ENCODE results near the gene VPS52.
"Not testable (repeated sequence)": the region's sequence is repeated elsewhere in the genome, so short reads cannot be mapped to it uniquely, and the experiment has no call there.

Gene VPS52

DNA sequence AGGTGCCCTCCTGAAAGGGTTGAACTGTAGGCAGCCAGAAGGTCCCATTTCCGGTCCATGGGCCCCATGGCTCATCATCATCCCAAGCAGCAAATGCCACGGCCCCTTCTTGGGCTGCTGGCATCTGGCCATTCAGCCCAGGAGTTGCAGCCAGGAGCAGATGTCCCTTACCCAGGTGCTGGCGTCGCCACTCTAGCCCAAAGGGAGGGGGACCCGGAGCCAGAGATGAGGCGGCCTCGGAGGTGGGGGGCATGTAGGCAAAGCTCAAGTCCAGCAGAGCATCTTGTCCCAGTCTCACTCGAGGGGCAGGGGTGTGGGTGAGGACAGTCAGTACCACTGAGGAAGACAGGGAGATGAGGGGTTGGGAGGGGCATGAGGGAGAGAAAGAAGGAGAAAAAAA, 33.4 kb upstream of the VPS52 start:
- DNase-seq (ENCODE audit: low spot score), result no peak

GRCh38 chr6:33304216-33304615, 32.5 kb upstream of the VPS52 start:
- no peak for DNase-seq (ENCODE audit: low spot score)

GRCh38 chr6:33301877-33302276, 30.2 kb upstream of the VPS52 start:
- no peak for DNase-seq (ENCODE audit: low spot score)

DNA sequence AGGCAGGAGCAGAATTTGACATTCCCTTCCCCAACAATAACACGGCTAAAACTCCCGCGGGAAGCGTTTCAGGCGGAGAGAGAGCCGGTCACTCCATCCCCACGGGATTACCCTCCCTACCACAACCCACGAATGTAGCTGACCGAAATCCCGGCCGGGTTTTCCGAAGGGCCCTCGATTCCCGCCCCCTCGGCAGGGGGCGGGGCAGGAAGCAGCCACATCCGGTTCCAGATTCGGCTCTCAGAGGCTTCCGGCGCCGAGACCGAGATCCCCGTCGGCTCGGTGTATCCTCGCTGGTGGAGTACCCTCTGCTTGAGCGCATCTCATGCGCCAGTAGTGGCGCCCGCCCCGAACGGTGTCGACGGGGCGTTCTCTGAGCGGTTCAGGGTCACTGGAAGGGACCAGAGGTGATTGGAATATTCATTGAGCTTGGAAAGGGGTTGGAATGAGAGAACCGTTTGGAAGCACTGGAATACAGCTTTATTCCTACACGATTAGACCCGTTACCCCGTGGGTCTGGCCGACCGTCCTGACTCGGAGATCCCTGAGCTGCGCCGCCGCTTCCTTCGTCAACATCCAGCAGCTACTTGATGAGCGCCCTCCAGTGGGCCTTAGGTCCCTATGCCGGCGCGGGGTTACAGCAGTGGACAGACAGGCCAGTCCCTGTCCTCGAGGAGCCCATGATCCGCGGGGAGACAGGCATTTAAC, 27.7 kb upstream of the VPS52 start:
- peak; percentile 91 for DNase-seq (ENCODE audit: low spot score)

GRCh38 chr6:33298773-33299236, 27.1 kb upstream of the VPS52 start, which contains the start of gene RGL2:
Gene RGL2, minus strand, starts transcription at chr6:33298942. Its CDS starts 332 bp downstream, at chr6:33298610.
- DNase-seq (ENCODE audit: low spot score), result peak; percentile 16

GRCh38 chr6:33297956-33298772, 26.5 kb upstream of the VPS52 start:
- peak; percentile 71 for DNase-seq (ENCODE audit: low spot score)

DNA sequence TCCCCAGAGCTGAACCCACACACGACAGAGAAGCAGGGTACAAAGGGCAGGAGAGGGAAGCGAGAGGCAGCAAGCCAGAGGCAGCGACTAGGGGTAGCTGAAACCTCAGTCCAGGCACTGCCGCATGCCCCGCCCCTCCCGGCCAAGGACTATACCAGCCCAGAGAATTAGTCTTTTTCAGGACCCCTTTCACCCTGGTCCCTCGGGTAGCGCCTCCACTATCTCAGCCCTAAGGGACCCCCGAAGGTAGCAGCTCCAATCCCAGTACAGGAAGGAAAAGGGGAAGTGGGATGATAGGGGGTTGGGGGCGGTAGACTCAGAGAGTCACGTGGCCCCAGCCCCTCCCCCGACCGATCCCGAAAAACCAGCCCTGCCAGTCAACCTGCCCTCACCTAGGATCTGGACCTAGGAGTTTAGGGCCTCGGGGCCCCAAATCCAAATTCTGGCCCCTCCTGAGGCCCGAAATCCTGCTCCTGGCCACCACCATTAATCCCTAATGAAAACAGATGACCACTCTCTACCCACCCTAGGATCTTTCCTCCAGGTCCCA, 25.8 kb upstream of the VPS52 start:
- DNase-seq (ENCODE audit: low spot score), result no peak

DNA sequence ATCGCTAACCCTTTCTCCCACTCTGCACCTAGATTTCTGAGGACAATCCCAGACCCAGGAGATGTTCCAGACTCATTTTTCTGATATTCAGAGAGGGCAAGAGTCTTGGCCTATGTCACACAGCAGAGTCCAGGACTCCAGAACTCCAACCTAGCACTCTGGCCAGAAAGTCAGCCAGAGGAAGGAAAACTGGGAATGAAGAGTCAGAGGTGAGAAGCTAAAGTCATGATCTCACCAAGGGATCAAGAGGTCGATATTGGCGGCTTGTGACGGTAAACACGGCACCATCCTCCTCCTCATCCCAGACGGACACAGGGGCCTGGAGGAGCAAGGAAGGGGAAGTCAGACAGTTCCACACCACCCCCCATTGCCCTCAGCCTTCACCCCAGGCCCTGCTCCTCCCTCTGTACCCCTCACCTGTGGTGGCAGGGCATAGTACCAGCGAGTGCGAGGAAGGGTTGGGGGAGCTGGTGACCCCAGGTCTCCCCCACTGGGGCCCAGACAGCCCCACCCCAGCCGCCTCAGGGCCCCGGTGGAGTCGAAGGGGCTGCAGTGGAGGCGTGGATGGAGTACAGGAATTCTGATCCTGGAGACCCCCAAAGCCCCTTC, 25.2 kb upstream of the VPS52 start:
- DNase-seq (ENCODE audit: low spot score), result no peak

GRCh38 chr6:33295621-33296369, 24.1 kb upstream of the VPS52 start:
- DNase-seq (ENCODE audit: low spot score), result no peak

GRCh38 chr6:33294086-33294823, 22.6 kb upstream of the VPS52 start:
- DNase-seq (ENCODE audit: low spot score), result no peak

- DNase-seq (ENCODE audit: low spot score), result no peak
These were observed 21.5 kb upstream of the VPS52 start for GRCh38 chr6:33292996-33293682.

- no peak for DNase-seq (ENCODE audit: low spot score)
These were observed 18.8 kb upstream of the VPS52 start for GRCh38 chr6:33290459-33290858.

DNA sequence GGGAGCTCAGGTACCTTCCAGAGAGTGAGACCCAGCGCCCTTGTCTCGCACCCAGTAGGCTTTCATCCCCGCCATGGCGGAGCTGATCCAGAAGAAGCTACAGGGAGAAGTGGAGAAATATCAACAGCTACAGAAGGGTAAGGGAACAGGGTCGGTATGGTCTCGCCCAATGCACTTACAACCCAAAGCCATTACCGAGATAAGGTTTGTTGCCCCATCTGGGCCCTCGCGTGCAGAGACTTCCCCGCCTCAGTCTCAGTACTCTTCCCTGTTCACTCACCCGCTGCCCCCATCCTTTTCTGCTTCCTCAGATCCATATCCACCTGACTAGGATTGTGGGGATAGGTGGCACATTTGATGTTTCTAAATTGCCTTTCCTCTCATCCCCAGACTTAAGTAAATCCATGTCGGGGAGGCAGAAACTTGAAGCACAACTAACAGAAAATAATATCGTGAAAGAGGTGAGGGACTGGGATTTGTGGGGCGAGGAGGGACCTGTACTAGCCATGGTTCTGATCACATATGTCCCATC, 18.2 kb upstream of the VPS52 start:
- no peak for DNase-seq (ENCODE audit: low spot score)

GRCh38 chr6:33288921-33289783, 17.5 kb upstream of the VPS52 start, which contains the start of the genes PFDN6 and WDR46:
Gene PFDN6, plus strand, starts transcription at chr6:33289601. Its CDS starts 256 bp downstream, at chr6:33289857.
Gene WDR46, minus strand, starts transcription at chr6:33289239. Its CDS starts 69 bp downstream, at chr6:33289170.
- peak; percentile 89 for DNase-seq (ENCODE audit: low spot score)

DNA sequence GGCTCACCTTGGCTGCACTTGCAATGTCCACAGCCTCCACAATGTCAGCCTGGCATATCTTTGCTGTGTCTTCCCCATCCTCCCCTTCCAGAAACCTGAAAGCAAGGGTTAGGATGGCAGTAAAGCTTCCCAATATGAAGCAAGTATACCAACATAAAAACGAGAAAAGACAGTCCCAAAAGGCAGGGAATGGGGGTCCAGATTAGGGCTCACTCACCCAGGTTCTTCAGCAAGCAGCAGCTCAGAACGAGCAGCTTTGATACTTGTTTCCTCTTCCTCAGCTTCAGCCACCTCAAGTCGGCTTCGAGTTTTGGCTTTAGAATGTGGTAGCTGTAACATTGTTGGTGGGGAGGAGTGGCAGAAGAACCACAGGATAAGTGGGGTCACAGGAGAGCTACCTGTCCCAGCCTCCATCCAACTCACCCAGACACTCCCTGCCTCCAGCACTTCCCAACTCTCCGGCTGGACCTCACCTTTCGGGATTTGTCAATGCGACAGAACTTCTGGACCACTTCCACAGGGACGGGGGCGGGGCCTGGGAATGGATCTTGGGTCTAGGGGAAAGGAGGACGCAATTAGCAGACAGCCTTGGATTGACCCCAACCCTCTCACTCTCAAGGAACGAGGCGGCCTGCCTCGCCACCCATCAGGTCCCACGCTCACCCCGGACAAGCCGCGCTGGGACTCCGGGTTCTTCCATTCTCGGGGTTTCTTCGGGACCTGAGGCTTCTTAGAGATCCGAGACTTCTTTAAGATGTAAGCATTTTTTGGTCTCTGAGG, 16.7 kb upstream of the VPS52 start:
- no peak for DNase-seq (ENCODE audit: low spot score)

GRCh38 chr6:33286946-33287914, 15.6 kb upstream of the VPS52 start:
- DNase-seq (ENCODE audit: low spot score), result no peak

DNA sequence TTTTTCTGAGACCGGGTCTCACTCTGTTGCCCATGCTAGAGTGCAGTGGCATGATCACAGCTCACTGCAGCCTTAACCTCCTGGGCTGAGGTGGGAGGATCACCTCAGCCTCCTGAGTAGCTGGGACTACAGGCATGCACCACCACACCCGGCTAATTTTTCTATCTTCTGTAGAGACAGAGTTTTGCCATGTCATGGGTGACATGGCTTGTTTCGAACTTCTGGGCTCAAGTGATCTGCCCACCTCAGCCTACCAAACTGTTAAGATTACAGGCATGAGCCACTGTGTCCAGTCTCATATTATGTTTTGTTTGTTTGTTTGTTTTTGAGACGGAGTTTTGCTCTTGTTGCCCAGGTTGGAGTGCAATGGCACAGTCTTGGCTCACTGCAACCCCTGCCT, 13.5 kb upstream of the VPS52 start:
- DNase-seq (ENCODE audit: low spot score), result not testable (repeated sequence)

Data from SW480 (cell line).